SU-DHL-6 (cell line): ENCODE measurements around the gene CATSPERZ.

Experiments used
- H2AFZ ChIP-seq: fragments of 200-600 bp; sonication (generic); 2 replicates; pipeline ENCODE4 v1.6.1; 2014; ENCODE audit warnings: low read depth, mild to moderate bottlenecking, moderate library complexity, mixed read lengths, antibody characterized with exemption, low read length; ENCODE audit not compliant: severe bottlenecking
- H3F3A ChIP-seq: fragments of 200-600 bp; shearing (Covaris generic); 2 replicates; pipeline ENCODE4 v1.6.0; 2016; ENCODE audit warnings: antibody characterized with exemption, mild to moderate bottlenecking; ENCODE audit not compliant: insufficient read depth
- H3K27ac ChIP-seq: fragments of 200-600 bp; sonication (generic); 2 replicates; pipeline ENCODE4 v1.5.1; 2016; ENCODE audit warnings: low read depth, mild to moderate bottlenecking, low read length, moderate library complexity, mixed read lengths
- H3K27me3 ChIP-seq: fragments of 200-600 bp; sonication (generic), shearing (Covaris generic); 2 replicates; pipeline ENCODE4 v1.6.0; 2014; ENCODE audit warnings: mild to moderate bottlenecking, low read length
- H3K36me3 ChIP-seq: fragments of 200-600 bp; sonication (generic); 2 replicates; pipeline ENCODE4 v1.6.1; 2014; ENCODE audit warnings: mild to moderate bottlenecking, low read length, mixed read lengths
- H3K4me2 ChIP-seq: fragments of 300-600, 200-600 bp; shearing (Covaris generic), sonication (generic); 2 replicates; pipeline ENCODE4 v1.6.0; 2014; ENCODE audit warnings: low read length, low read depth, mild to moderate bottlenecking; ENCODE audit not compliant: poor library complexity, severe bottlenecking
- H3K4me3 ChIP-seq: fragments of 200-600 bp; sonication (generic); 2 replicates; pipeline ENCODE4 v1.5.1; 2014; ENCODE audit warnings: antibody characterized with exemption, low read length, mild to moderate bottlenecking, mixed read lengths; ENCODE audit not compliant: insufficient read depth, poor library complexity, severe bottlenecking
- H3K79me2 ChIP-seq: fragments of 200-600 bp; sonication (generic); 2 replicates; pipeline ENCODE4 v1.6.1; 2014; ENCODE audit warnings: mild to moderate bottlenecking, low read length, moderate library complexity; ENCODE audit not compliant: insufficient read depth
- H3K9ac ChIP-seq: fragments of 200-600 bp; sonication (generic); 2 replicates; pipeline ENCODE4 v1.7.0; 2014; ENCODE audit warnings: mild to moderate bottlenecking, low read length
- H3K9me2 ChIP-seq: fragments of 200-600 bp; sonication (generic); replicated peaks from 2 replicates; pipeline ENCODE4 v1.6.1; 2014; ENCODE audit warnings: low read length; ENCODE audit not compliant: insufficient read depth
- H3K9me3 ChIP-seq: fragments of 200-600 bp; sonication (generic); 2 replicates; pipeline ENCODE4 v1.6.1; 2014; ENCODE audit warnings: low read length, mixed read lengths; ENCODE audit not compliant: insufficient read depth
- H4K20me1 ChIP-seq: fragments of 200-600 bp; sonication (generic); 2 replicates; pipeline ENCODE4 v1.6.1; 2014; ENCODE audit warnings: low read depth, mild to moderate bottlenecking, antibody characterized with exemption, low read length, moderate library complexity, mixed read lengths
- EZH2phosphoT487 ChIP-seq: fragments of 200-600 bp; sonication (generic), shearing (Covaris generic); conservative IDR thresholded peaks from 2 replicates; pipeline ENCODE4 v1.6.1; 2018; ENCODE audit warnings: mild to moderate bottlenecking, antibody characterized with exemption, low read length, moderate library complexity, mixed read lengths
- TF ChIP-seq, protein P1 (sequence below): fragments of 200-600 bp; sonication (generic); IDR thresholded peaks from one replicate; pipeline ENCODE4 v1.5.1; 2017; ENCODE audit warnings: antibody characterized with exemption, mild to moderate bottlenecking, low read length, moderate library complexity; ENCODE audit not compliant: insufficient read depth, poor library complexity, severe bottlenecking

The CATSPERZ gene

DNA sequence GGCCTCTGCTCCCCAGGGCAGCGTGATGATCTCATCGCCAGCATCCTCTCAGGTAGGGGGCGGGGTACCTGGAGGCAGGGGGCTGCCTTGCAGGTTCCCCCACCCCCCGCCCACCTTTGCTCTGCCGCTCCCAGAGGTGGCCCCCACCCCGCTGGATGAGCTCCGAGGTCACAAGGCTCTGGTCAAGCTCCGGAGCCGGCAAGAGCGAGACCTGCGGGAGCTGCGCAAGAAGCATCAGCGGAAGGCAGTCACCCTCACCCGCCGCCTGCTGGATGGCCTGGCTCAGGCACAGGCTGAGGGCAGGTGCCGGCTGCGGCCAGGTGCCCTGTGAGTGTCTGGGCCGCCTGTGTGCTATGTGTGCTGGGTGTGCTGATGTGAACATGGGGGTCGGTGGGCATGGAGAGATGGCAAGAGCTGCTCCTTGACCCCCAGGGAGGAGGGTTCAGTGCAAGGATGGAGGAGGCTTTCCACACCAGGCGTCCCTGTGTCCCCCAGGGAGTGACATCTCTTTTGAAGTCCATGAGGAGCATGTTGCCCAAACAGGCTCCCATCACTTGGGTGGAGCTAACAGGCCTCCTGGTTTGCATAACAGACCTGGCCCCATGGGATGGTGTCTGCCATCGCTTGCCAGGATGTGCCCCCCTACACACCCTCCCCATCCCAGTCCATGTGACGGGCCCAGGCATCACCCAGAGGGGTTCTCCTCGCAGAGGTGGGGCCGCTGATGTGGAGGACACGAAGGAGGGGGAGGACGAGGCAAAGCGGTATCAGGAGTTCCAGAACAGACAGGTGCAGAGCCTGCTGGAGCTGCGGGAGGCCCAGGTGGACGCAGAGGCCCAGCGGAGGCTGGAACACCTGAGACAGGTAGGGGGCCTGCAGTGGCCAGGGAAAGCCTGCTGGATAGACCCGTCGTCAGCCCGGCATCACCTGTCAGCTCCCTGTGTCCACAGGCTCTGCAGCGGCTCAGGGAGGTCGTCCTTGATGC, 34.7 kb upstream of the CATSPERZ start:
- no peaks in the 10 kb centered on the region for H3K9me3 ChIP-seq
- no peak overlapping the region for H3K4me3 ChIP-seq
- H2AFZ ChIP-seq = no peak overlapping the region
- H3F3A ChIP-seq = peaks cover 4% of the 10 kb centered on the region; the same call in 1 of the 2 replicates
- H3K36me3 ChIP-seq = no peaks in the 10 kb centered on the region
- no peak overlapping the region for H3K9ac ChIP-seq
- H3K27me3 ChIP-seq = no peaks in the 10 kb centered on the region
- H3K4me2 ChIP-seq = no peak overlapping the region
- H3K9me2 ChIP-seq = no peaks in the 10 kb centered on the region
- H4K20me1 ChIP-seq = no peaks in the 10 kb centered on the region
- TF ChIP-seq, protein P1, sequence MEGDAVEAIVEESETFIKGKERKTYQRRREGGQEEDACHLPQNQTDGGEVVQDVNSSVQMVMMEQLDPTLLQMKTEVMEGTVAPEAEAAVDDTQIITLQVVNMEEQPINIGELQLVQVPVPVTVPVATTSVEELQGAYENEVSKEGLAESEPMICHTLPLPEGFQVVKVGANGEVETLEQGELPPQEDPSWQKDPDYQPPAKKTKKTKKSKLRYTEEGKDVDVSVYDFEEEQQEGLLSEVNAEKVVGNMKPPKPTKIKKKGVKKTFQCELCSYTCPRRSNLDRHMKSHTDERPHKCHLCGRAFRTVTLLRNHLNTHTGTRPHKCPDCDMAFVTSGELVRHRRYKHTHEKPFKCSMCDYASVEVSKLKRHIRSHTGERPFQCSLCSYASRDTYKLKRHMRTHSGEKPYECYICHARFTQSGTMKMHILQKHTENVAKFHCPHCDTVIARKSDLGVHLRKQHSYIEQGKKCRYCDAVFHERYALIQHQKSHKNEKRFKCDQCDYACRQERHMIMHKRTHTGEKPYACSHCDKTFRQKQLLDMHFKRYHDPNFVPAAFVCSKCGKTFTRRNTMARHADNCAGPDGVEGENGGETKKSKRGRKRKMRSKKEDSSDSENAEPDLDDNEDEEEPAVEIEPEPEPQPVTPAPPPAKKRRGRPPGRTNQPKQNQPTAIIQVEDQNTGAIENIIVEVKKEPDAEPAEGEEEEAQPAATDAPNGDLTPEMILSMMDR = no peak
- no peak for TF ChIP-seq EZH2phosphoT487
- no peak overlapping the region for H3K27ac ChIP-seq
- 0 out of 2 replicates have a peak, but pooled peaks cover 6% of the 10 kb centered on the region for H3K79me2 ChIP-seq

DNA sequence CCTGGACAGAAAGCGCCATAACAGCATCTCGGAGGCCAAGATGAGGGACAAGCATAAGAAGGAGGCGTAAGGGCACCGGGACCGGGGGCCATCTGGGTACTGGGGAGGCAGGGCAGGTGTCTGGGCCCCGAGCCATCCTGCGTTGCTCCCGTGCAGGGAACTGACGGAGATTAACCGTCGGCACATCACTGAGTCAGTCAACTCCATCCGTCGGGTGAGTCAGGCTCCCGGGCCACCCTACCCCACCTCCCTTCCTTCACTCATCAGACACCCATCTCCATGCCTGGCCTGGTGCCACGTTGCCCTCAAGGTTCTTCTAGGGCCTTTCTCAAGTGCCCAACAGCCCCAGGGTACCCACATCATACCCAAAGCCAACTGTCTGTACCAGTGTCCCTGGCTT, 33.8 kb upstream of the CATSPERZ start:
- no peak overlapping the region for H3K27ac ChIP-seq
- TF ChIP-seq EZH2phosphoT487 = no peak
- TF ChIP-seq, protein P1 = no peak
- 0 out of 2 replicates have a peak, but pooled peaks cover 6% of the 10 kb centered on the region for H3K79me2 ChIP-seq
- H3F3A ChIP-seq = peaks cover 6% of the 10 kb centered on the region; the same call in 1 of the 2 replicates
- H3K4me2 ChIP-seq = no peak overlapping the region
- no peaks in the 10 kb centered on the region for H3K27me3 ChIP-seq
- H3K9ac ChIP-seq = no peak overlapping the region
- no peak overlapping the region for H3K4me3 ChIP-seq
- H3K9me3 ChIP-seq = no peaks in the 10 kb centered on the region
- H3K9me2 ChIP-seq = no peaks in the 10 kb centered on the region
- no peaks in the 10 kb centered on the region for H4K20me1 ChIP-seq
- H3K36me3 ChIP-seq = no peaks in the 10 kb centered on the region
- no peak overlapping the region for H2AFZ ChIP-seq

DNA sequence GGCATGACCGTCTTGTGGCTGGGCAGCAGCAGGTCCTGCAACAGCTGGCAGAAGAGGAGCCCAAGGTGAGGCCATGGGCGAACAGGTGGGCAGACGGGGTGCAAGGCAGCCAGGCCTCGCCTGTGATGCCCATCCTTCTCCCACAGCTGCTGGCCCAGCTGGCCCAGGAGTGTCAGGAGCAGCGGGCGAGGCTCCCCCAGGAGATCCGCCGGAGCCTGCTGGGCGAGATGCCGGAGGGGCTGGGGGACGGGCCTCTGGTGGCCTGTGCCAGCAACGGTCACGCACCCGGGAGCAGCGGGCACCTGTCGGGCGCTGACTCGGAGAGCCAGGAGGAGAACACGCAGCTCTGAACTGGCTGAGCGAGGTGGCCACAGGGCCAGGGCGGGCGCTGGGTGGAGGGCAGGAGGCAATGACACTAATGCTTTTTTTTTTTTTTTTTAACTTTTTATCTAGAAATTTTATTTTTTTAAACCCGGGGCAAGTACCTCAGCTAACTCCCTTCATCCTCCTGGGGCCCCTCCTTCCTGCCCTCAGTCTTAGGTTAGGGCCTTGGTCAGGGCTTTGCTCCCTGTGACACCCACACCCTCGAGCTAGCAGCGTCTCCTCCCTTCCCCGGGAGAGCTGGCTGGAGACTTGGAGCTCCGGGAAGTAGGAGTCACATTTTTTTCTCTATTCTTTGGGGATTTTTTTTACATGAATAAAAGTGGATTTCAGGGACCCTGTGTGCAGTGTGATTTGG, 32.8 kb upstream of the CATSPERZ start:
- Histone ChIP-seq H3K27me3 (no peaks in the 10 kb centered on the region), H3F3A (peaks cover 13% of the 10 kb centered on the region; the same call in 1 of the 2 replicates), H3K9me2 (no peaks in the 10 kb centered on the region), H3K79me2 (0 out of 2 replicates have a peak, but pooled peaks cover 6% of the 10 kb centered on the region), H3K27ac (no peak overlapping the region), H3K9ac (no peak overlapping the region), H4K20me1 (no peaks in the 10 kb centered on the region), H3K4me2 (no peak overlapping the region), H2AFZ (no peak overlapping the region), H3K4me3 (no peak overlapping the region), H3K36me3 (no peaks in the 10 kb centered on the region), H3K9me3 (no peaks in the 10 kb centered on the region)
- TF ChIP-seq, protein P1 = no peak
- no peak for TF ChIP-seq EZH2phosphoT487
